Erythroblast (primary cell): Measurements from ENCODE around the gene CHMP2A.

Experiments
- DNase-seq, 2 experiments: peaks; one replicate each; lab custom pipeline; 2025; lab: John Stamatoyannopoulos, UW
- GATA1 ChIP-seq: IDR thresholded peaks from 2 replicates; pipeline ENCODE4 v1.6.1; 2011; ENCODE audit warnings: low read depth, mild to moderate bottlenecking, control low read depth, low read length, moderate library complexity
- POLR2A ChIP-seq: IDR thresholded peaks from 2 replicates; pipeline ENCODE4 v1.6.1; 2011; ENCODE audit warnings: mild to moderate bottlenecking, low read length

The CHMP2A gene

DNA sequence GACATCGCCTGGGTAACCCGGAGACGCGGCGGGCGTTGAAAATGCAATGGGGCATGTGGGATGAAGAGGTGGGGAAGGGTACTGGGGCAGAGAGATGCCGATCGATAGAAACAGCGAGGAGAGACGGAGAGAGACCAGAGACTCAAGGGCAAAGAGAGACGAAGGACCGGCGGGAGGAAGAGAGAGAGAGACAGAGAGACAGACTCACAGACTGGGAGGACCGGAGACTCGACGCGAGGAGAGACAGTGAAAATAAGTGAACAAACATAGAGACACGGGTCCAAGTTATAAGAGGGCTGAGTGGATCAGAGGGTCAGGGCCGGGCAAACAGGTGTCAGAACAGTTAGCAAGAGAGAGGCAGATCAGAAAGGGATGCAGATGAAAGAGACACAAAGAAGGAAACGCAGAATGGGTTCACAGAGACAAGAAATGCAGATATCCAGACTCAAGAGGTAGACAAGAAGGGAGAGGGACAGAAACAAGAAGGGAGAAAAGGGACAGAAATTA lies 18.8 kb upstream of the CHMP2A start:
- DNase-seq = no peak
- TF ChIP-seq POLR2A (peak; percentile 59), GATA1 (no peak)

DNA sequence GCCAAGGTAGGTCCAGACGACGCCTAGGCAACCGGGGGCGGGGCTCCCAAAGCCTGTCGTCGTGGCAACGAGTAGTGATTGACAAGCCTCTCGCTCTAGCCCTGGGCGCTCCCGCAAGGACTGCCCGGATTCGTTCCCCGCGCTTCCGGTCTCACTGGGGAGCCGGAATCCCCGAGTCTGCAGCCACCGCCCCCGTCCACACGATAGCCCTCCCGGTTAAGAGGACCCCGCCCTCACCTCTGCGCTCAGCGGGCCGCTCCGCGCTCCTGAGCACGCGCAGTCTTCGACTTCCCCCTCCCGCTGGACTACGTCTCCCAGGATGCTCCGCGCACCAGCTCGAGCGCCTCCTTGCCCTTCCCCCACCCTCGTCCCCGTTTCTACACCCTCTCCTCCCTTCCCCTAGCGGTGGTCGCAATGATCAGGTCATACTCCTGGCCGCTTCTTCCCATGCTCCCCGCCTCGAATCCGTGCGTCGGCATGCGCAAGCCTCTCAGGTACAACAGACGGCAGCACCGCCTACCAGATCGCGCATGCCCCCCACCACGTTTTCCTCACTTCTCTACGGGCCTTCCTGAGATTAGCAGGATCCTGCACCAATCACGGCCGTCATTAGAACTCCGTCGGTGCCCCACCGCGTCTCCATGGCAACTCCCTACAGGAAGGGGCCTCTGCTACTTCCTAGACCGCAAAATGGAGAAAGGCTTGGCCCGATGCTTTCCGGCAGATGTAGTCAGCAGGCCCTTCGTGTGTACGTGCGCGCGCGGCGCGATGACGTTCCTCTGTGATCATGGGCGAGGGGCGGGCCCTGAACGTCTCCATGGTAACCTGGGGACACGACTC lies 18.1 kb upstream of the CHMP2A start, which contains the start of gene MZF1:
Gene MZF1, minus strand, starts transcription at position 518 of the 840 bp plus-strand sequence. CDS start 1,946 bp downstream, outside the sequence.
- no peak for DNase-seq
- peak; percentile 68 for TF ChIP-seq POLR2A
- TF ChIP-seq GATA1 = no peak

DNA sequence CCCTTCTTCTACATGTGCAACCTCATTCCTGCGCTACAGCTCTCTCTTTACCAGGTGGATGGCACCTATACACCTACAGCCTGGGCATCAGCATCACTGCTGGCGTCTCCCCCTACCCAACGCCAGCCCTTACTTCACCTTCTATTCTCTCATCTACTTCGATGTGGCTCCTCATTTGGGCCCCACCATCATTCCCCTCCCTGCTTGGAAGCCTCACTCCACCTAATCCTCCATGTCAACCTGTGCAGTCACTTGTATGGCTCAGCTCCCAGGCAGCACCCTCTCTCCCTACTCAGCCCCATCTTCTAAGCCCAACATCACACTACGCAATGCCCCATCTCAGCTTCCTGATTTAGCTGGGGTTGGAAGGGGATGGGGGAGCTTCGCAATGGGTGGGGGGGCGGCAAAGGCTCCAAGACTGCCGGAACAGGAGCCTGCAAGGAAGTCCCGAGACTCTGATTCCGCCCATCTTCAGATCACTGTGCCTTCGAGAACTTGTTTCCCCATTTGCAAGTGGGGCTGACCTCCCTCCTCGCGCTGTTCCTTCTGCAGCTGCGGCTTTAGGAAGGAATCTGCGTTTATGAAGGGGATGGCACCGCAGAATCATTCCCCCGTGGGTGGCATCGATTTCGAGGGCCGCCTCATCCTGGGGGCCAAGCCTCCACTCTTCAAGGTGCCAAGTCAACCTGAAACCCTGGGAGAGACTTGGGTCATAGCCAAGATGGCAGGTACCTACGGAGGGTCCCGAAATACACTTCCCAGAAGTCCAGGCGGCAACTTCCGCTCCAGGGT lies 17.3 kb upstream of the CHMP2A start:
- TF ChIP-seq POLR2A (no peak), GATA1 (no peak)

DNA sequence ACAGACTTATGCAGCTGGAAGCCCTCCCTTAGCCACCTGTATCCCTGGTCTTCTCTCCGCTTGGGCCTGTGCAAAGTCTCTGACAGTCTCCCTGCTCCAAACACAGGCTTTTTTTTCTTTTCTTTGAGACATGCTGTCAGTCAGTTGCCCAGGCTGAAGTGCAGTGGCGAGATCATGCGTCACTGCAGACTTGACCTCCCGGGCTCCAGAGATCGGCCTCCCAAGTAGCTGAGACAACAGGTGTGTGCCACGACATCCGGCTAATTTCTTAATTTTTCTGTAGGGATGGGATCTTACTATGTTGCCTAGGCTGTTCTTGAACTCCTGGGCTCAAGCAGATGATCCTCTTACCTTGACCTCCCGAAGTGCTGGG lies 16.7 kb upstream of the CHMP2A start:
- TF ChIP-seq POLR2A (no peak), GATA1 (no peak)
- DNase-seq = no peak

More for the DNA sequence above, 17.3 kb upstream of the CHMP2A start:
- DNase-seq = no peak

DNA sequence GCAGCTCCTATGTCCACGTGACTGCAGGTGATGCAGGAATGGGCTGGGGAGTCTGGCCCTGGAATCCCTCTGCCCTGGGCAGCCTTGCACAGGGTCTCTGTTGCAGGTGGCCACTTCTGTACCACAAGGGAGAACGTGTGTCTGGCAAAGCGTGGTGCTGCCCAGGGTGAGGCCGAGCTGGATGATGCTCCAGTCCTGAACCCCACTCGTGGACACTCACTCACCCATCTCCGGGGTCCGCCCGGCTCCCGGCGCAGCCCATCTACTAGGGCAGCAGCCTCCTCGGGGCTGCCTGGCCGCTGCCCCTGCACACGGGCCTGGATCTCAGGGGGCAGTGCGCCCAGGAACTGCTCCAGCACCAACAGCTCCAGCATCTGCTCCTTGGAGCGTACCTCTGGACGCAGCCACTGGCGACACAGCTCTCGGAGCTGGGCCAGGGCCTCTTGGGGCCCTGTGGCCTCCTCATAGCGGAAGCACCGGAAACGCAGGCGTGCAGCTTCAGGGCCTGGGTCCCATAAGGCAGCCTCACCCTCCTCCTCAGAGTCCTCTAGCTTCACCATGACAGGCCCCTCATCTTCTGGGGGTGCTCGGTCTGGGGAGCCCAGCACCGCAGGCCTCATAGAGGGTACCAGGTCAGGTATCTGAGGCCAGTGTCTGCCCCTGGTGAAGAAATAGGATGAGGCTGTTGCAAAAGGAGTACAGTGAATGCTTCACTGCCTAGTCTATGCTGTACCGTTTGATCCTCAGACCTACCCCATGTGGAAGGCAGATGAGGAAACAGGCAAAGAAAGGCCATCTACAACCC lies 16.1 kb upstream of the CHMP2A start:
- DNase-seq = no peak
- TF ChIP-seq GATA1 (no peak), POLR2A (no peak)

DNA sequence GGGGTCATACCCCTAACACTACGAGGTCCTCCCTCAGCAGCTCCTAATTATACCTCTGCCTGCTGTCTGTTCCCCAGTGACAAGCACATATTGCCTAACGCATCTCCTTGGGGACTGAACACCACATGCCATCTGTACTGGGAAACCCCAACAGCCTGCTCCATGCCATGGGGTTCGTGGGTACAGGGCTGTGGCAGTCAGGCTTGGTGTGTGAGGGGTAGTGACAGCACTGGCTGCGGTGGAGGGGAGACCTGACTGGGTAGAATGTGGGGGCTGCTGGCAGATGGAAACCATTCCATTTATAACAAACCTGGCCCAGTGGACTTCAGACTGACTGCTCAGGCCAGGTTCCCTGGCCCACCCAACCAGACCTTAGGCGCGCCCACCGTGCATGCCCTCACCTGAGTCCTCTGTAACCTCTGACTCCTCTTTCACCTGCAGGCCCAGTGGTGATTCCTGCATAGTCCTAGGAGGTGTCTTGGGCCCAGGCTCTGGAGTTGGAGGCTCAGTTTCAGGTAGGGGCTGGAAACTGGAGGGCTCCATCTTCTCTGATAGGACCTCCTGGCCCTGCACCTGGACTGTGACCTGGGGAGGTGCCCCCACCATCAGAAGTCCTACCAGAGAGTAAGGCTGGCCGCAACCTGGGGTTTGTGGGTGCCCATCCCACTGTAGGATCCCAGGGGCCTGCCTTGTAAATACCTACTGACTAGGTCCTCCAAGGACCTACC lies 15.2 kb upstream of the CHMP2A start:
- peak; percentile 21 for TF ChIP-seq POLR2A
- no peak for TF ChIP-seq GATA1
- no peak for DNase-seq

DNA sequence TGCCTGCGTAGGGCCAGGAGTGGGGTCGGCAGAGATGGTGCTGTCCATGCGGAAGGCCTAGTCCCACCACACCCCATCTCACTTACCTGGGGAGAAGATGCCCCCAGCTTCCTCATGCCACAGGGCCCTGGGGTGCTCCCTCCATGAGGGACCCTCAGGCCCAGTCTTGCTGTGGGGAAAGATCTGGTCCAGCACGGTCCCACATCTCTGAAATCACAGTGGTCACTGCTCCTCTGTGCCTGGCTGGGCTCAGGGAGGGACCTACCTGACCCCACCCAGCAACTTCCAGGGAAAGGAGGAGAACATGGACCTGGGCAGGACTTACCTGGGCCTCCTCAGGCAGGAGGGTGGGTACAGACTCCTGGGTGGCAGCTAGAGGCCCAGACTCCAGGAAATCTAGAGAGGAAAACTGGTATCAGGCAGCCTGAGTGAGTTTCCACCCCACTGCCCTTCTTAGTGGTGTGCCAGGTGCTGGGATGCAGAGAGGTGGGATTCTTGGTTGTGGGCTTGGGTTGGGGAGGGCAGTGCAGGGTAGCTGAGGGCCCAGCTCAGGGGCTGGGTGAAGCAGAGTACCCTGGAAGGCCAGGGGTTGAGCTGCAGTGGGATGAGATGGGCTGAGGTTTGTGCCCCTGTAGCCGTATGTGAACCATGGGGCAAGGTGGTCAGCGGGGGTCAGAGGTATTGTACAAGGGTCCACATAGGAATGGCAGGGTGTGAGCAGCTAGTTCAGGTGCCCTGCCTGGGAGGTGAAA lies 14.5 kb upstream of the CHMP2A start:
- TF ChIP-seq POLR2A (peak; percentile 28), GATA1 (no peak)
- DNase-seq = no peak

DNA sequence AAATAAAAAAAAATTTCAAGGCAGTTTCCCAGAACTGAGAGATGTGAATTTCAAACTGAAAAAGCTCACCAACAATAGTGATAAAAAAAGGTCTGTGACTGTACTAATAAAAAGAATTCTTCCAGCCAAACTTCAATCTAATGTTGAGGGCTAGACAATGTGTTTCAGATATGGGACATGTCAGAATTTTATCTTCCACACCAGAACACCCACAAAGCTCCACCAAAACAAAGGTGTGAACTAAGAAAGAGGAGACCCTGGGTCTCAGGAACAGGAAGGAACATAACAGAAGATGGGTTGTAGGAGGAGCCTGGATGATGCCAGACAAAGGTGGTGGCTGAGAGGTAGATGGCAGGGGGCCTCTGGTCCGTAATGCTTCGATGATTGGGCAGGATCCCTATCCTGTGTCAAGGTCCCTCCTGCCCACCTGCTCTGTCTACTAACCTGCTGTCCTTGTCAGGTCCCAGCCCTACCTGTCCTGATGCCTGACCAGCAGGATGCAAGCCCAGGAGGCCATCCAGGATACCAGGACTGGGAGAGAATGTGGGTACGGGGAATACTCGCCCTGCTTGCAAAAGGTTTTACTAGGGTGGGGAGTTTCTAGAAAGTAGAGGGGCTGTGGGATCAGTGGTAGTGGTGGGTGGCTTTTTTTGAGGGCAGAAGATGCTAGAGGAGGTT lies 13.7 kb upstream of the CHMP2A start:
- no peak for DNase-seq

DNA sequence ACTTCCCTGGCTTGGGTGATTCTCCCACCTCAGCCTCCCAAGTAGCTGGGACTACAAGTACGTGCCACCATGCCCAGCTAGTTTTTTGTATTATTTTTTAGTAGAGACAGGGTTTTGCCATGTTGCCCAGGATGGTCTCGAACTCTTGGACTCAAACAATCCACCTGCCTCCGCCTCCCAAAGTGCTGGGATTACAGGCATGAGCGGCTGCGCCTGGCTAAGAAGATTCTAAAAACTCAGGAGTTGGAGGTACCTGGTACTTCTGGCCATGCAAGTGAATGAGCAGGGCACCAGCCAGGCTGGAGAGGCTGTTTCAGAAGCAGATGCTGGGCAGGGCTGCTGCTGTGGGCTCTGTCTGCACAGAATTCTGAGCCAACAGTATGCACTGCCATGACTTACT lies 12.1 kb upstream of the CHMP2A start:
- no peak for DNase-seq
- TF ChIP-seq GATA1 (no peak), POLR2A (no peak)

More for the DNA sequence above, 13.7 kb upstream of the CHMP2A start:
- TF ChIP-seq POLR2A (no peak), GATA1 (no peak)

DNA sequence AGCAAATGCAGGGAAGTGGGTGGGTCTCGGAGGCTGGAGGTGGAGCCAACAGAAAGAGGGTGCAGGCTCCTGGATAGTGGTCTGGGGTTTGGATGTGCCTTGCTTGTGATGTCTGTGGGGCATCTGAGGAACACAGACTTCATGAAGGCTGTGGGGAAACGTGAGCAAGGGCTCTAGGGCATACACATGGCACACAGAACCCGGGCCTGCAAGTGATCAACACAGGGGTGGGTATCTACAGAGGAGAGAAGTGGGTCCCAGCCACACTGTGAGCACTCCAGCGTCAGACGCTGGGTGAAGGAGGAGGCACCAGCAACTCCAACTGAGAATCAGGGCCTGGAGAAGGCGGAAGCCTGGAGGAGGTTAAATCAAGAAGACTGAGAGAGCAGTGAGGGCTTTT lies 8.9 kb upstream of the CHMP2A start:
- DNase-seq = no peak
- TF ChIP-seq GATA1 (no peak), POLR2A (no peak)

DNA sequence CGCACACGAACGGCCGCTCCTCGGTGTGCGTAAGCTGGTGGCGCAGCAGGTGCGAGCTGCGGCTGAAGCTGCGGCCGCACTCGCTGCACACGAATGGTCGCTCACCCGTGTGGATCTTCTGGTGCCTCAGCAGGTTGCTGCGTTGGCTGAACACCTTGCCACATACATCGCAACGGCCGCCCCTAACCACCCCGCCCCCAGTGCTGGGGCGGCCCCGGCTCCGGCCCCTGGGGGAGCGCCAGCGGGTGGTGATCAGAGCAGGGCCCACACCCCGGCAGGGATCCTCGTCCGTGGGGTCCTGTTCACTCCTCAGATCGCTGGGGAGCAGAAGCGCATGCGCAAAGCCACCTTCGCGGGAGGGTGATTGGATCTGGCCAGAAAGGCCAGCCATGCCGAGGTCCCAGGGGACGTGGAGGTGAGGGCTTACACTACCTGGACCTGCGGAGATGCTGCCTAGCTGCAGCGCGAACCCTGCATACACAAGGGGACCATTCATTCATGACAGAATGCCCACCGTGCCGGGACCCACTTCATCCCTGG lies 8.2 kb upstream of the CHMP2A start:
- DNase-seq = no peak
- no peak for TF ChIP-seq POLR2A
- TF ChIP-seq GATA1 = no peak
